HG03439 (cell line): ENCODE data around the gene BEAN1.

Experiments used
- ATAC-seq: cut with Tn5 transposase; IDR thresholded peaks from one replicate; pipeline ENCODE4 v1.9.1; 2021; ENCODE audit warnings: mild to moderate bottlenecking, moderate library complexity; ENCODE audit not compliant: unreplicated experiment

Gene BEAN1

DNA sequence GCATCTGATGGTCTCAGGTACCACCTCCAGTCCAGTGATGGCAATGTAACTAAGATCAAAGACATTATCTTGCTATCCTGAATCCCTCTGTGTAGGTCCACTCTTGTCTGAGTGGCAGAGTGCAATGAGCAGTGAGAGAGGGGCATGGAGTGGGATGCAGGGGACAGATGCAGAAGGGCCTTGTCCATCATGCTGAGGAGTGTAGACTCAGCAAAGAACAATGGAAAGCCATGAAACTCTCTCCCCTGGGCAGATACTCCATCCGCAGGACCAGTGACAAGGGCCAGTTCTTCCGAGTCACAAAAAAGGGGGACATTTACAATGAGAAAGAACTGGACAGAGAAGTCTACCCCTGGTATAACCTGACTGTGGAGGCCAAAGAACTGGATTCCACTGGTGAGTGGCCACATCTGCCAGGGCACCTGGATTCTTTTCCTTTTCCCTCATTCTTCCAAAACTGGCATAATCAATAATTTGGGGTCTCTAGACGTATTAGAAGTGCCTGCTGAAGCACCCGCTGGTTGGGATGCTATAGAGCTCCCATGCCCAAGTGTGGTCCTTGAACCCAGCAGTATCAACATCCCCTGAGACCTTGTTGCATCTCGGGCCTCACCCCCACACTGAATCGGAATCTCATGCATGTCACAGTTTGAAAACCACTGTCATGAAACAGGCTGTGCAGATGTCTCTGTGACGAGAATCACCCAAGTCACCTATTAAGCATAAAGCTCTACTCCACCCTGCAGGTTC is 31.1 kb upstream of the BEAN1 start:
- no peak for ATAC-seq

- ATAC-seq = no peak
These were observed 29.2 kb upstream of the BEAN1 start for GRCh38 chr16:66397736-66398433.

- no peak for ATAC-seq
These were observed 28.1 kb upstream of the BEAN1 start for GRCh38 chr16:66399031-66399430.

DNA sequence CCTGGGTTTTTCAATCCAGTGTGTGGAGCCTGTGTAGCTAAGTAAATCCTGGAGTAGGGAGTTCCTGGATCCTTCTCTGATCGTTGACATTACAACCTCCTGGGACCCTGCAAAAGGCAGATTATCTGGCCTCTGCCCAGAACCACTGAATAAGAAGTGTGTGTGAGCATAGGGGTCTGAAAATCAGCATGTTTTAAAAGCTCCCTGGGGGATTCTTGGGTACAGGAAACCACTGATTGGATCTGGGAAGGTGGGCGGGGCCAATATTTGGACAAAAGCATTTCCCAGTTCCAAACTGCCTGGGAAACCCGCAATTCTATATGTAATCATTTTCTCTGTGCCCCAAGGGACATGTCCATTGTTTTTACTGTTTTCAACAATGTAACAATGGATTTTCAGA is 27.2 kb upstream of the BEAN1 start:
- no peak for ATAC-seq

- ATAC-seq = no peak
These were observed 26.4 kb upstream of the BEAN1 start for GRCh38 chr16:66400503-66401380.

- ATAC-seq = no peak
These were observed 25.5 kb upstream of the BEAN1 start for GRCh38 chr16:66401610-66402009.

DNA sequence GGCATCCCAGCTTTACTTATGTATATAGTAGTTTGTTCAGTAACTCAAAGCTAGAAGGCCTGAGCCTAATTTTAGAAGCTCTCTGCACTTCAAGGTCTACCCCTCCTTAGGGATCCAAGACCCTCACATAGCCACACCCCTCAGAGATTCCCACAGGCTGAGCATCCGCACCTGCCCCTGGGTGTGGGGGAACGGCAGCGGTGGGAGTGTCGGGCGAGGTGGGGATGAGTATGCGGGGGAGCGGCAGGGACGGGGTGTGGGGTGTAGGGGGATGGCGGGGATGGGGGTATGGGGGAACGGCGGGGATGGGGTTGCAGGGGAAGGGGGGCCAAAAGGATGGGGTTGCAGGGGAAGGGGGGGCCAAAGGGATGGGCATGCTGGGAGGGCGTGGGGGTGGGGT is 24.9 kb upstream of the BEAN1 start:
- no peak for ATAC-seq

DNA sequence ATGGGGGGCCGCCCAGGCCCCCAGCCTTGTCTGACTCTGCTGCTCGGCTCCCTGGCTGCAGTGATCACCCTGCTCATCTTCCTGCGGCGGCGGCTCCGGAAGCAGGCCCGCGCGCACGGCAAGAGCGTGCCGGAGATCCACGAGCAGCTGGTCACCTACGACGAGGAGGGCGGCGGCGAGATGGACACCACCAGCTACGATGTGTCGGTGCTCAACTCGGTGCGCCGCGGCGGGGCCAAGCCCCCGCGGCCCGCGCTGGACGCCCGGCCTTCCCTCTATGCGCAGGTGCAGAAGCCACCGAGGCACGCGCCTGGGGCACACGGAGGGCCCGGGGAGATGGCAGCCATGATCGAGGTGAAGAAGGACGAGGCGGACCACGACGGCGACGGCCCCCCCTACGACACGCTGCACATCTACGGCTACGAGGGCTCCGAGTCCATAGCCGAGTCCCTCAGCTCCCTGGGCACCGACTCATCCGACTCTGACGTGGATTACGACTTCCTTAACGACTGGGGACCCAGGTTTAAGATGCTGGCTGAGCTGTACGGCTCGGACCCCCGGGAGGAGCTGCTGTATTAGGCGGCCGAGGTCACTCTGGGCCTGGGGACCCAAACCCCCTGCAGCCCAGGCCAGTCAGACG is 24.4 kb upstream of the BEAN1 start:
- no peak for ATAC-seq

DNA sequence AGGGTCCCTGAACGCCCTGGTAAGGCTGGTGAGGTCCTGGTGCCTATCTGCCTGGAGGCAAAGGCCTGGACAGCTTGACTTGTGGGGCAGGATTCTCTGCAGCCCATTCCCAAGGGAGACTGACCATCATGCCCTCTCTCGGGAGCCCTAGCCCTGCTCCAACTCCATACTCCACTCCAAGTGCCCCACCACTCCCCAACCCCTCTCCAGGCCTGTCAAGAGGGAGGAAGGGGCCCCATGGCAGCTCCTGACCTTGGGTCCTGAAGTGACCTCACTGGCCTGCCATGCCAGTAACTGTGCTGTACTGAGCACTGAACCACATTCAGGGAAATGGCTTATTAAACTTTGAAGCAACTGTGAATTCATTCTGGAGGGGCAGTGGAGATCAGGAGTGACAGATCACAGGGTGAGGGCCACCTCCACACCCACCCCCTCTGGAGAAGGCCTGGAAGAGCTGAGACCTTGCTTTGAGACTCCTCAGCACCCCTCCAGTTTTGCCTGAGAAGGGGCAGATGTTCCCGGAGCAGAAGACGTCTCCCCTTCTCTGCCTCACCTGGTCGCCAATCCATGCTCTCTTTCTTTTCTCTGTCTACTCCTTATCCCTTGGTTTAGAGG is 23.5 kb upstream of the BEAN1 start:
- ATAC-seq = no peak

DNA sequence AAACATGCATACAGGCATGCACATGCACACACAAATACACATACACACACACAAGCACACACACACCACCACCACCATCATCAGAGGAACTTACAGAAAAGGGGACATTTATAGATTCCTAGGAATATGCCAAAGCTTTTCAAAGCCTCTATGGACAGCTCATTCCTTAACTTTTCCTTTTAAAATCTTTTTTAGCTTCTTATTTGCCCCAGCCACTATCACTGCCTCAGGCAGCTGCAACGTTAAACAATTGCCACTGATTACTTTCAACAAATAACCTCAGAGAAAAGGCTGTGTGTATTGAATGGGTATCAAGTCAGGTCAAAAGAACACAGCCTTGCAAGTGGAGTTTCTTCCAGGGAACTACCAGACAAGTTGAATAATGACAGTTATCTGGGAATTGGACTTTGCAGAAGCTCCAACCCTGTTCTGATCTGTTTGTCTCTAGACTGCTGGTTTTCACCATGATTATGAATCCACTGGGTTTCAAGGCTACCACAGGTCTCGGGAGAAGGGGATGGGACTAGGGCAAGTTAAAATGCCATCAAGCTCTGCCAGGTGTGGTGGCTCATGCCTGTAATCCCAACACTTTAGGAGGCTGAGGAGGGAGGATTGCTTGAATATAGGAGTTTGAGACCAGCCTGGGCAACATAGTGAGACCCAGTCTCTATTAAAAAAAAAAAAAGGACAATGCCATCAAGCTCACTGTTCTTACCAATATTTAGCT is 21.9 kb upstream of the BEAN1 start:
- ATAC-seq = no peak

DNA sequence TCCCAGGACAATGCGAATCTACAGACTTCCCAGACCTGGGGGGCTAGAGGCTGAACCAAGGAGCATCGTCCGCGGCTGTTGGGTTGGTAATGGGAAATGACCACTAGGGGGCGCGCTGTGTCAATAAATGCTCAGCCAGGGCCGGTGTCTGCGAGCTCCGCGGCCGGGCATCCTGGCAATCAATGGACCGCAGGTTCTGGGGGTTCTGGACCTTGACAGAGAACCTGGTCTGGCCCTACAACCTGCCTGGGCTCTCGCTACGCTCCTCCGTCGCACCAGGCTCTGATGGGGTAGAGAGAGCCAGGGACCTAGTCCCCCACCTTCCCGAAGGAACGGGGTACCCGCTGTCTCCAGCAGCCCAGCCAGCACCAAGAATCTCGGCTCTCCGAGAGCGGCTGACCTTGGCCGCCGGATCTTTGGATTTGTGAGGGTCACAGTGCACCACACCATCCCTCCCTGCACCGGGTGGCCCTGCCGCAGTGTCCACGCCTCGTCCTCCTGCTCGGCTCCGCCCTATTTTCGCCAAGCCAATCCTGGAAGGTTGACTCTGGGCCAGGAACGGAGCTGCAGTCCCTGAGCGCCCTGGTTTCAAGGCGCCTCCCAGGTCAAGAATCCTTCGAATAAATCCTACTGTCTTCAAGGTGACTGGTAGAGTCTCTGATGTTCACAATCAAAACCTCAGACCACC is 20.4 kb upstream of the BEAN1 start:
- peak; percentile 79 for ATAC-seq

DNA sequence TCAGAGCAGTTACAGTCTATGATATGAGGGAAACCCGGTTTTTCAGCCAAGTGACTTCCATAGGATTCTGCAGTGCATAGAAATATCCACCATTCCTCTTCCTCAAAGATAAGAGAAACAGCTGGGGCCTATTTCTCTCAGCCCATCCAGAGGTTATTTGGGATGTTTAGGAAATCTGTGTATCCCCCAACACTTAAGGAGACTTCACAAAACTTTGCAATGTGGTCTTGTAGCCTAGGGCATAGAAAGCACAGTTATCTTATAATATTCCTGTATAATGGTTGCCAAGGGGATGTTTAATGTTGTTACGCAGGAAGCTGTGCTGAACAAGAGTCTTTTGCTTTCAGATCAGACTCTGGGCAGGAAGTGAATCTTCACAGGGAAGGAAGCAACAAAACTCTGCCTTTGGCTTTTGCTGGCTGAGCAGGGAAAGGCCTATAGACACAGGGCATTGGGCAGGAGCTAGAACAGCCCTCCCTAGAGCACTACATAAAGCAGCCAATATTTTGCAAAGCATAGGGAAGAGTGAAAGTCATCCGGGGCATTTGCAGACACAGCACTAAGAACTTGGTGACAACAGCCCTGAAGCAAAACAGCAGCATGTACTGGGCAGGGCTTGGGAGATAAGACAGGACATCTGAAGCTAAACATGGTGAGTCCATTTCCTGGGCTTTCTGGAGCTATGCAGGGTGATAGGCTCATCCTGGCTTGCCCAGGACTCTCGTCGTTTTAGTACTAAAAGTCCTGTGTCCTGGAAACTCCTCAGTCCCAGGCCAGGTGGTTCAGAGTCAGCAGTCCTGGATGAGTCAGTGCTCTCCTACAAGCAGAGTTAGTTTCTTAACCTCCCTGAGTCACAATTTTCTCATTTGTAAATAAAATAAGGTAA is 18.7 kb upstream of the BEAN1 start:
- ATAC-seq = no peak

GRCh38 chr16:66409156-66409555 is 17.9 kb upstream of the BEAN1 start:
- ATAC-seq = no peak

DNA sequence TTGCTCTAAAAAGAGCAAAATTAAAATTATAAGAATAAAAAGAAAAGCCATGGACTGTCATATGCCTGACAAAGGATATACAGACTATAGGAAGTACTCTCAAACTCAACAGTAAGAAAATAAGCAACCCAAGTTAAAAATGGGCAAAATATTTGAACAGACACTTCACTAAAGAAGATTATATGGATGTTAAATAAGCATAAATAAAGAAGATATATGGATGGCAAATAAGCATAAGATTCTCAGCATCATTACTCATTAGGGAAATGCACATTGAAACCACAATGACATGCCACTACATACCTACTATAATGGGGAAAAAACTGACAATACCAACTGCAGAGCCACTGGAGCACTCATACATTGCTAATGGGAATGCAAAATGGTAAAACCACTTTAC is 14.9 kb upstream of the BEAN1 start:
- ATAC-seq = no peak

- no peak for ATAC-seq
These were observed 12.2 kb upstream of the BEAN1 start for GRCh38 chr16:66414891-66415290.

- no peak for ATAC-seq
These were observed 11.0 kb upstream of the BEAN1 start for GRCh38 chr16:66416136-66416535.

- no peak for ATAC-seq
These were observed 10.0 kb upstream of the BEAN1 start for GRCh38 chr16:66416939-66417700.
